OCI-LY1 (cell line): ENCODE results near the gene SPSB1.

ENCODE experiments used
- H2AFZ ChIP-seq: fragments of 200-600 bp; sonication (generic), shearing (Covaris generic); 2 replicates; pipeline ENCODE4 v1.6.0; 2014; ENCODE audit warnings: antibody characterized with exemption, mild to moderate bottlenecking, low read length
- H3F3A ChIP-seq: fragments of 200-600 bp; sonication (generic), shearing (Covaris generic); 2 replicates; pipeline ENCODE4 v1.6.0; 2014; ENCODE audit warnings: mild to moderate bottlenecking, antibody characterized with exemption, low read length, moderate library complexity; ENCODE audit not compliant: insufficient read depth
- H3K27ac ChIP-seq: fragments of 200-600 bp; sonication (generic); 2 replicates; pipeline ENCODE4 v1.5.1; 2014; ENCODE audit warnings: low read length, mixed run types, mild to moderate bottlenecking, low read depth; ENCODE audit not compliant: poor library complexity, severe bottlenecking
- H3K27me3 ChIP-seq: fragments of 200-600 bp; sonication (generic); 2 replicates; pipeline ENCODE4 v1.6.0; 2014; ENCODE audit warnings: antibody characterized with exemption, mild to moderate bottlenecking, low read length, moderate library complexity; ENCODE audit not compliant: insufficient read depth
- H3K36me3 ChIP-seq: fragments of 200-600 bp; sonication (generic); 2 replicates; pipeline ENCODE4 v1.6.1; 2014; ENCODE audit warnings: mild to moderate bottlenecking, antibody characterized with exemption, low read length, moderate library complexity, mixed read lengths; ENCODE audit not compliant: insufficient read depth
- H3K4me1 ChIP-seq: fragments of 200-600 bp; sonication (generic); 2 replicates; pipeline ENCODE4 v1.5.1; 2014; ENCODE audit warnings: mild to moderate bottlenecking, low read length, moderate library complexity; ENCODE audit not compliant: insufficient read depth, severe bottlenecking
- H3K4me2 ChIP-seq: fragments of 200-600 bp; sonication (generic), shearing (Covaris generic); 2 replicates; pipeline ENCODE4 v1.6.1; 2014; ENCODE audit warnings: low read length
- H3K4me3 ChIP-seq: fragments of 200-600 bp; sonication (generic); 2 replicates; pipeline ENCODE4 v1.5.1; 2014; ENCODE audit warnings: low read length, low read depth, mild to moderate bottlenecking, mixed read lengths; ENCODE audit not compliant: poor library complexity, severe bottlenecking
- H3K79me2 ChIP-seq: fragments of 200-600 bp; shearing (Covaris generic); 2 replicates; pipeline ENCODE4 v1.6.1; 2016; ENCODE audit warnings: mixed run types, low read length, mixed read lengths; ENCODE audit not compliant: insufficient read depth
- H3K9ac ChIP-seq: fragments of 200-600 bp; sonication (generic), shearing (Covaris generic); 2 replicates; pipeline ENCODE4 v1.6.1; 2014; ENCODE audit warnings: mild to moderate bottlenecking, low read length, mixed read lengths
- H3K9me2 ChIP-seq: fragments of 200-600 bp; sonication (generic), shearing (Covaris generic); 2 replicates; pipeline ENCODE4 v1.6.1; 2014; ENCODE audit warnings: low read depth, mild to moderate bottlenecking, low read length, mixed read lengths
- H3K9me3 ChIP-seq: fragments of 200-600 bp; shearing (Covaris generic); 2 replicates; pipeline ENCODE4 v1.6.1; 2014; ENCODE audit warnings: low read length, mixed read lengths
- H4K20me1 ChIP-seq: fragments of 200-600 bp; sonication (generic), shearing (Covaris generic); 2 replicates; pipeline ENCODE4 v1.6.0; 2016; ENCODE audit warnings: mild to moderate bottlenecking, low read length; ENCODE audit not compliant: insufficient read depth
- CTCF ChIP-seq: fragments of 200-600 bp; sonication (generic), shearing (Covaris generic); IDR thresholded peaks from 2 replicates; pipeline ENCODE4 v1.5.1; 2017; ENCODE audit warnings: mild to moderate bottlenecking, antibody characterized with exemption, low read length, moderate library complexity, mixed read lengths
- EZH2 ChIP-seq: fragments of 200-600 bp; sonication (generic), shearing (Covaris generic); IDR thresholded peaks from 2 replicates; pipeline ENCODE4 v1.8.0; 2017; ENCODE audit warnings: borderline replicate concordance, mixed run types, mild to moderate bottlenecking, antibody characterized with exemption, low read length, moderate library complexity, mixed read lengths

Gene SPSB1

GRCh38 chr1:9351654-9352271, 59.1 kb downstream of the SPSB1 start:
- Histone ChIP-seq H3K79me2 (no peaks in the 10 kb centered on the region; the same call in 1 of the 2 replicates), H3K36me3 (peaks cover 13% of the 10 kb centered on the region; the same call in 1 of the 2 replicates)
- TF ChIP-seq EZH2 = no peak
- no peak for TF ChIP-seq CTCF

GRCh38 chr1:9352377-9353134, 59.9 kb downstream of the SPSB1 start:
- H3K27ac ChIP-seq = no peak overlapping the region
- TF ChIP-seq EZH2 (no peak), CTCF (no peak)
- H3K9ac ChIP-seq = no peak overlapping the region
- no peaks in the 10 kb centered on the region for H3F3A ChIP-seq
- no peaks in the 10 kb centered on the region for H3K27me3 ChIP-seq
- H2AFZ ChIP-seq = no peak overlapping the region
- peaks cover 19% of the 10 kb centered on the region; the same call in 1 of the 2 replicates for H3K36me3 ChIP-seq
- H3K79me2 ChIP-seq = no peaks in the 10 kb centered on the region; the same call in 1 of the 2 replicates
- no peaks in the 10 kb centered on the region for H3K9me2 ChIP-seq
- no peak overlapping the region for H3K4me2 ChIP-seq
- H3K4me3 ChIP-seq = no peak overlapping the region
- no peaks in the 10 kb centered on the region for H3K9me3 ChIP-seq
- H3K4me1 ChIP-seq = no peaks in the 10 kb centered on the region
- no peaks in the 10 kb centered on the region for H4K20me1 ChIP-seq

More at GRCh38 chr1:9351654-9352271, 59.1 kb downstream of the SPSB1 start:
- H3K4me2 ChIP-seq = no peak overlapping the region
- no peaks in the 10 kb centered on the region for H3K9me2 ChIP-seq
- no peak overlapping the region for H2AFZ ChIP-seq
- no peak overlapping the region for H3K4me3 ChIP-seq
- H3K9ac ChIP-seq = no peak overlapping the region
- no peaks in the 10 kb centered on the region for H3K27me3 ChIP-seq
- H3K9me3 ChIP-seq = no peaks in the 10 kb centered on the region
- no peaks in the 10 kb centered on the region for H3F3A ChIP-seq
- peaks cover under 1% of the 10 kb centered on the region for H3K4me1 ChIP-seq
- H3K27ac ChIP-seq = no peak overlapping the region
- no peaks in the 10 kb centered on the region for H4K20me1 ChIP-seq

- Histone ChIP-seq H3K79me2 (no peaks in the 10 kb centered on the region; the same call in 1 of the 2 replicates), H3K4me3 (no peak overlapping the region), H3K36me3 (peaks cover 33% of the 10 kb centered on the region; the same call in 1 of the 2 replicates), H2AFZ (no peak overlapping the region), H3K27me3 (no peaks in the 10 kb centered on the region), H3K9ac (no peak overlapping the region), H3K27ac (no peak overlapping the region), H3K4me1 (no peaks in the 10 kb centered on the region), H3K9me2 (no peaks in the 10 kb centered on the region), H3K4me2 (no peak overlapping the region), H3K9me3 (no peaks in the 10 kb centered on the region), H4K20me1 (no peaks in the 10 kb centered on the region), H3F3A (no peaks in the 10 kb centered on the region)
- TF ChIP-seq CTCF (no peak), EZH2 (no peak)
Observed at GRCh38 chr1:9355503-9355902, 62.8 kb downstream of the SPSB1 start.
